GM19240 (cell line): ENCODE data around the gene OBSCN.
"Not testable (repeated sequence)": the region's sequence is repeated elsewhere in the genome, so short reads cannot be mapped to it uniquely, and the experiment has no call there.

Experiments
- DNase-seq: peaks from one replicate; pipeline ENCODE4 v3.0.0; 2011; ENCODE audit warnings: low spot score; ENCODE audit not compliant: insufficient read length

OBSCN gene

DNA sequence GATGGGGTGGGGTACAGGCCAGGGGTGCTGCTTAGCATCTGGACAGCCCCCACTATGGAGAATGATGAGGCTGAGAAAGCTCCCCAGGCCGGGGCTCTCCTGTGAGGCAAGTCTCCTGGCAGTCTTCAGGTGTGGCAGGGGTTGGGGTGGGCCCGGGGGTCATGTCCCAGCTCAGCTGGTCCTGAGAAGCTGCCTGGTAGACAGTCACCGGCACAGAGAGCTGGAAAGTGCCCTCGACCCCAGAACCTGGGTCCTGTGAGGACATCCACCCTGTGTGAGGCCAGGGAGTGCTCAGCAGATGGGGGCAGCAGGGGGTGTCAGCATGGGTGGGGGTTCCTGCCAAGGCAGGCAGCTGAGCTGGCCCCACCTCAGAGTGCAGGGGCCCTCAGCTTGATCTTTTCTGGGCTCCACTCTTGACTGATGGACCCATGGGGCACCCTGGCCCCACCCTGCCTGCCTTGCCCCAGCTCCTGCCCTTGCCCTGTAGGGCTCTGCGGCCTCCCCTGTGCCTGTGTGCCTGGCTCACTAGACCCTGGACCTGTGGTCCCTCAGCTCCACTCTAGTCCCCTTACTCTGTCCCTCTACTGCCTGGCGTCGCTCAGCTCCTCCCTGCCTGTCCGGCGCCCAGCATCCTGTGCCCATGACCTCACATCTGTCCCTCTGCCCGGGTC lies 36.5 kb upstream of the OBSCN start:
- DNase-seq: no peak

DNA sequence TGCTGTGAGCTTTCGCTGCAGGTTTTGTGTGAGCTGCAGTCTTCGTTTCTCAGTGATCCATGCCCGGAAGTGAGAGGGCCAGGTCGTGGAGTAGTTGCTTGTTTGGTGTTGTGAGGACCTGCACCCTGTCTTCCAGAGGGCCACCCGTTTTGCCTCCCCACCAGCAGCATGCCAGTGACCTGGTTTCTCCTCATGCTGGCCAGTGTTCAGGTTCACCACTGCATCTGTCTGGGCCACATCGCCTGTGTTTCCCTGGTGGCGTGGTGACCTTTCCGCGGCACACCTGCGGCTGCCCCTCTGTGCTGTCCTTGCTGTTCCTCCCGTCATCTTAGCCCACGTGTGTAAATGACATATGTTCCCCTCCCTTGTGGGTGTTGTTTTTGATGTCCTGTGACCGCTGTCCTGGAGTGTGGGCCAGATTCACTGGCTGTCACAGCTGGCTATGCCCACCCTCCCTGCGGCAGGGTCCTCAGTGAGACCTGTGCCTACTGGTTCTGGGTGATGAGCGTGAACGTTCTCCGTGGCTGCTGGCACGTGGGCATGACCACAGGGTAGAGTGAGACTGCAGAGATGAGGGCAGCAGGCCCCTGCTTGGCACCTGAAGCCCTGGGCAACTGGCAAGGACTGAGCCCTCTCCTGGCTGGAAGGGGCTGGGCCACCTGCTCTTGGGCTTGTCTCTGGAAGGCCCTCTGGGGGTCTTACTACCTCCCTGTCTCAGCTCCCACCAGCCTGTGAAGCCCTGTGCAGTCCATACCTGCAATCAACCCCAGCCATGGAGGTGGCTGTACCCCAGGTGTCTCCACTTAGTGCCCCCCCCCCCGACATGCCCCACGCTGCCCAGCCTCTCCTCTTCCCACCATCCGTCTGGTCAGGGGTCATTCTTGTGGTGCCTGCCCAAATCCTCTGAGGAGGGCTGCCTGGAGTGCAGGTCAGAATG lies 35.0 kb upstream of the OBSCN start:
- DNase-seq: no peak

DNA sequence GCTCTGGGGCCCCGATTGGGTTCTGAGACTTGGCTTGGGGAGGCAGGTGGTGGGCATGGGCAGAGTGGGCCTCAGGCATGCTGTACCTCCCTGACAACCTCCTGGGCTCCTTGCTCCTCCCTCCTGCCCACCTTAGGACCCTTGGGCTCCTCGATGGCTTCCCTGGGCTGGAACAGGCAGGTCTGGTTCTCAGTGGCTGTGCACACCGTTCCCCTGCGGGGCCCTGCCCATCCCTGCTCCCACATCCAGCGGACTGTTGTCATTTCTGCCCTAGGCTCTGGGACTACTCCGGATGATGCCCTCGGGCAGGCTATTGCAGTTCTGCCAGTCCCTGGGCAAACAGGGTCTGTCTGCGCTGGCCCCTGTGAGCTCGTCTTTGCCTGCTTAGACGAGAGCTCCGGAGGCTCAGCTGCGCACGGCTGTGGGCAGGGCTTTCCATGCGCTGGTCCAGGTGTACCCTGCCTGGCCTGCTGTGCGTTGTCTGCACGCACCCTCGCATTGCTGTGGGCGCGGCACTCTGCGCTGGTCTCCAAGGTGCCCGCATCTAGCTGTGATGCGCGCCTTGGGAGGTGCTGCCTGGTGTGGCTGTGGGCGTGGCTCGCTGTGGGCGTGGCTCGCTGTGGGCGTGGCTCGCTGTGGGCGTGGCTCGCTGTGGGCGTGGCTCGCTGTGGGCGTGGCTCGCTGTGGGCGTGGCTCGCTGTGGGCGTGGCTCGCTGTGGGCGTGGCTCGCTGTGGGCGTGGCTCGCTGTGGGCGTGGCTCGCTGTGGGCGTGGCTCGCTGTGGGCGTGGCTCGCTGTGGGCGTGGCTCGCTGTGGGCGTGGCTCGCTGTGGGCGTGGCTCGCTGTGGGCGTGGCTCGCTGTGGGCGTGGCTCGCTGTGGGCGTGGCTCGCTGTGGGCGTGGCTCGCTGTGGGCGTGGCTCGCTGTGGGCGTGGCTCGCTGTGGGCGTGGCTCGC lies 34.0 kb upstream of the OBSCN start:
- DNase-seq: not testable (repeated sequence)

DNA sequence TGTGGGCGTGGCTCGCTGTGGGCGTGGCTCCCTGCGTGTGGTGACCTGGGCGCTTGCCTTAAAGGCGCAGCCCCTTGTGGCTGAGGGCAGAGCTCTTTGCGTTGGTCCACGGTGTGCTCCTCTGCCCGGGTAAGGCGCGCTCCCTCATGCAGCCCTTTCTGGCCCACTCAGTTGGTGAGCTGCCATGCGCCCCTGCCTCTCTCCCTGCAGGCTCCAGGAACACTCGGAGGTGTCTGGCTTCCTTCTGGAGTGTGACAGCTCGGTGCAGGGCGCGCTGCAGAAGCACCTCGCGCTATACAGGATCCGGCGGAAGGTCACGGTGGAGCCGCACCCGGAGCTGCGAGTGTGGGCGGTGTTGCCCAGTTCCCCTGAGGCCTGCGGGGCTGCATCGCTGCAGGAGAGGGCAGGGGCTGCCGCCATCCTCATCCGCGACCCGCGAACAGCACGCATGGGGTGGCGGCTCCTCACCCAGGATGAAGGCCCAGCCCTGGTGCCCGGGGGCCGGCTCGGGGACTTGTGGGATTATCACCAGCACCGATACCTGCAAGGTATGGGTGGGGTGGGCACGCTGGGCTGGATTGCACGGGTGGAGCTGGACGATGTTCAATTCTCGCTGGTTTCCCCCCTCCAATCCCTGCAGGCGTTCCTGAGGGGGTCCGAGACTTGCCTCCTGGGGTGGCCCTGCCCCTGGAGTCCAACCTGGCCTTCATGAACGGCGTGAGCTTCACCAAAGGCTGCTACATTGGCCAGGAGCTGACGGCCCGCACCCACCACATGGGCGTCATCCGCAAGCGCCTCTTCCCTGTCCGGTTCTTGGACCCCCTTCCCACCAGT lies 33.1 kb upstream of the OBSCN start:
- DNase-seq: no peak

DNA sequence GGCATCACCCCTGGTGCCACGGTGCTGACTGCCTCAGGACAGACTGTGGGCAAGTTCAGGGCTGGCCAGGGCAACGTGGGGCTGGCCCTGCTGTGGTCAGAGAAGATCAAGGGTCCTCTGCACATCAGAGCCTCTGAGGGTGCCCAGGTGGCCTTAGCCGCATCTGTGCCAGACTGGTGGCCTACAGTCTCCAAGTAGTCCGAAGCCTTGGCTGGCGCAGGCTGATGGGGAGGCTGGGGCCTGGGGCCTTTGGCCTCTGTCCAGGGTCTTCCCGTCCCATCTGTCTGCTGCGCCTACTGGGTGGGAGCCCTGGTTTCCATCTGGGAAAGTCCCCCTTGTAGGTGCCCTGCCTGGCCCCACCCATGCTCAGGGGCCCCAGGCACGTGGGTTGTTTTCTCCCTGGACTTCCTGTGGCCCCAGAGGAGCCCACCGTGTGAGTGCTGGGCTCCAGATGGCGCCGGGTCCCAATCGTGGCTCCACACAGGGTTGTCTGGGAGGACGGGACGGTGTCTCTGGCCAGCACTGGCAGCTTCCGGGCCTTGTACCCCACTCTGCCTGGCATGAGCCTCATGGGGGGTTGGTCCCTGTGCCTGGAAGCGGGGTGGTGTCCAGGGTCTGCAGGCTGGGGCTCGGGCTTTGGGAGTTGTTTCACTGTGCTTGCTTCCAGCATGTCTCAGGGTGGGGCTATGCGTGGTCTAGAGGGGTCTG lies 32.4 kb upstream of the OBSCN start:
- no peak for DNase-seq

DNA sequence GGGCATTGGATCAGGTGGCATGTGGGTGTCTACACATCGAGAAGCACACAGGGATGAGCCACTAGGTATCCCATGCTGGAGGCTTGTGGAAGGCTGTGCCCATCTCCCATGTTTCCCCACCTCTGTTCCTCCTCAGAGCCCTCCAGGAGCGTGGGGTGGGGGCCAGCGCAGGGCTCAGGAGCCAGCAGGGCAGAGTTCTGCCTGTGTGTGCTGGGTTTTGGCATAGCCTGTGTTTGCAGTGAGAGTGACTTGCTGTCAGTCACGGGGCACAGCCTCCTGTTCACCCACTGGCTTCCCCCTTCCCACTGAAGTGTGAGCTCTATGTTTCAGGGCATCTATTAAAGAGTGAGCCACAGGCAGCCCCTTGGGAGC lies 31.8 kb upstream of the OBSCN start:
- no peak for DNase-seq

DNA sequence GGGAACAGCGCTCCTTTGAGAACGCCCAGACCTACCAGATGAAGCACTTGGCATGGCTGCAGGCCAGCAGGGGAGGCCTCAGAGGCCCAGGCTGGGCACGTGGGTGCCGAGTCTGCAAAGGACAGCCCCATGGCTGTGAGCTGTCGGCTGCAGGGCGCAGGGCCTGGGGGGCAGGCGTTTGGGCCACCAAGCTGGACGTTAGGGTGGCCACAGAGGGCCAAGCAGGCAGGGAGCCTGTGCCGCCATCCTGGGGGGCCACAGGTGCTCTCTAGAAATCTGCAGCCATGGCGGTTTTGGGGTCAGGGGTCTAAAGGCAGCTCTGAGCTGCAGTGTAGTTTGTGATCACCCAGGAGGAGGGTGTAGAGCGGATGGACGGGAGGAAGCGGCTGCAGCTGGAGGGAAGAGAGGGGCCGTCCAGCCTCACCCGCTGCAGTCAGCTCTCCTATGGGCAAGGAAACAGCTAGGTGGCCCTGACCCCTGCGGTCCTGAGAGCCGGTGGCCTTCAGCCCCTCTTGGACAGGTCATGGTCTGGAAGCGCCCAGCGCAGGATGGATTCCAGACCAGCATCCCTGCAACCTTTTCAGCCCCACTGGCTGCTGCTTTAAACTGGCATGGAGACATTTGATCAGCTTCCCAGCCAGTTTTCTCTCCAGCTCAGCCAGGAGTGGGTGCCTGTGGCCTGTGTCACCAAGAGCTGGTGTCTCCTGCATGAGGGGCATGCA lies 31.2 kb upstream of the OBSCN start:
- DNase-seq: no peak

DNA sequence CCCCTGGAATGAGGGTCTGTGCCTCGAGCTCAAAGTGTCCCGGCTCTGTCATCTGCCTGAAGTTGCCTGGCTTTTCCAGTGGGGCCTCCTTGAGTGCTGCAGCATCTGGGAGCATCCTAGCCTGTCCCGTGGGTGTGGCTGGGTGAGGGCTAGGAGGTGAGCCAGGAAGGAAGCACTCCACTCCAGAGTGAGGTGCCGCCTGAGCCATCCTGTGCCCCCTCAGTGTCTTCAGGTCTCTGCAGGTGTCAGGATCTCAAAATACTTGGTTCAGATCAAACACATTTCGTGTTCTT lies 30.7 kb upstream of the OBSCN start:
- no peak for DNase-seq

DNA sequence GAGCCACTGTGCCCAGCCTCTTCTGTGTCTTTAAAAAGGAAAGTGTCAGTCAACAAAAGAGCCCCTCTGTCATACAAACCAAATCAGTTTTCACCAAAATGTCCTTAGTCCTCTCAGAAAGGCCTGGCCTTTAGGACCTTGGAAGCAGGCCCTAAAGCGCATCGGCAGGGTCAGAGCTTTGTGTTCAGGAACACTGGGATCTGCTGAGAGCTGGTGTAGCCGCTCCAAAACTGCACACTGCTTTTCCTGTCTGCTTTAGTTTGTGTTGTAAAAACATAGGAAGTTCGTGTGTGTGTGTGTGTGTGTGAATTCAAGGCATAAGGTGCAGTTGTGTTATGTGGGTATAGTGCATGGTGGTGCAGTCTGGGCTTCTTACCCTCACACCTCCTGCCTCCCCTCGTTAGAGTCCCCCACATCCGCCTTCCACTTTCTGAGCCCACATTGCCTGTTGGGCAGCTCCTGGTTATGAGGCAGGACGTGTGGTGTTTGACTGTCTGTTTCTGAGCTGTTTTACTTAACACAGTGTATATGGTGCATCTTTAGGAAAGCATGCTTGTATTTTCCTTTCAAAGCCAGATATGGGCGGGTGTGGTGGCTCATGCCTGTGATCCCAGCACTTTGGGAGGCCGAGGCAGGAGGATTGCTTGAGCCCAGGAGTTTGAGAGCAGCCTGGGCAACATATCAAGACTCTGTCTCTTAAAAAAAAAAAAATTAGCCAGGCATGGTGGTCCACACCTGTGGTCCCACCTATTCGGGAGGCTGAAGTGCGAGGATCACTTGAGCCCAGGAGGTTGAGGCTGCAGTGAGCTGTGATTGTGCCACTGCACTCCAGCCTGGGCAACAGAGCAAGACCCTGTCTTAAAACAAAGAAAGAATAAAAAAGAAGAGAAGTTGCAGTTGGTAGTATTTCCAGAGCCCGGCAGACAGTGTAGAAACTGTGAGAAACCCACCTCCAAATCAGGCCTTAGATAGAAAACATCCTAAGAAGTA lies 29.8 kb upstream of the OBSCN start:
- DNase-seq: no peak

DNA sequence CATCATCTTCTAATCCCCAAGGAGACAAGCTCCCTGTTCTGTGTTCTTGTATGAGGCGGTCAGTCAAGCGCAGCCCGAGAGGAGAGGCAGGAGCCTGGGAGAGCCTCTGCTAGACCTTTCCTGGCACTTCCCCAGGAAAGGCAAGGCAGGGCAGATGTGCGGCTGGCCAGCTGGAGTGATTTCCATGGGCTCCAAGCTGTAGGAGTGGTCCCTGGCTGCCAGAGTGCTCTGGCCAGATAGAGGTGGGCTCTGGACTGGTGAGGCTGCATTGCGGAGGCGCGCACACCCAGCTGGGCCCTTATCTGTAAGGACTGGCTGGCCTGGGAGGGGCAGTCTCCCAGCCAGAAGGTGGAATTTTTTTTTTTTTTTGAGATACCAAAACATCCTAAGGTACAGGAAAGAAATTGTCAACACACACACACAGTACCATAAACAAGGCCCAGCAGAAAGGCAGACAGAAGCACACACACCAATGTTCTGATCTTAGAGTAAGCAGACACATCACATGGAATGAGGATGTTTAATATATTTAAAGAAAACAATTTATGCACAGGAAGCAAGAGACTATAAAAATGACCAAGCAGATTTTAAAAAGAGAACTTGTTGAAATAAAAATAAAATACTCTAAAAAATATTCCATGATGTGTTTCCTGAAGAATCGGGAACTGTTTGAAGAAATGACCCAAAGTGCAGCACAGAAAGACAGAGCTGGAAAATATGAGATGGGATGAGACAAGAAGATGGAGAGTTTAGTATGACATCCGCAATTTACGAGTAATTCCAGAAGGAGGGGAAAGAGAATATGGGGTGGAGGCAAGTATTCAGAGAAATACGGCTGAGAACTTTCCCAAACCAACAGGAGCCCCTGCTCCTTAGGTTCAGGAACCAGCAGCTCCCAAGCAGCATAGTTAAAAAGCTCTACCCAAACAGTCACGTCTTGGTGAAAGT lies 28.8 kb upstream of the OBSCN start:
- no peak for DNase-seq

DNA sequence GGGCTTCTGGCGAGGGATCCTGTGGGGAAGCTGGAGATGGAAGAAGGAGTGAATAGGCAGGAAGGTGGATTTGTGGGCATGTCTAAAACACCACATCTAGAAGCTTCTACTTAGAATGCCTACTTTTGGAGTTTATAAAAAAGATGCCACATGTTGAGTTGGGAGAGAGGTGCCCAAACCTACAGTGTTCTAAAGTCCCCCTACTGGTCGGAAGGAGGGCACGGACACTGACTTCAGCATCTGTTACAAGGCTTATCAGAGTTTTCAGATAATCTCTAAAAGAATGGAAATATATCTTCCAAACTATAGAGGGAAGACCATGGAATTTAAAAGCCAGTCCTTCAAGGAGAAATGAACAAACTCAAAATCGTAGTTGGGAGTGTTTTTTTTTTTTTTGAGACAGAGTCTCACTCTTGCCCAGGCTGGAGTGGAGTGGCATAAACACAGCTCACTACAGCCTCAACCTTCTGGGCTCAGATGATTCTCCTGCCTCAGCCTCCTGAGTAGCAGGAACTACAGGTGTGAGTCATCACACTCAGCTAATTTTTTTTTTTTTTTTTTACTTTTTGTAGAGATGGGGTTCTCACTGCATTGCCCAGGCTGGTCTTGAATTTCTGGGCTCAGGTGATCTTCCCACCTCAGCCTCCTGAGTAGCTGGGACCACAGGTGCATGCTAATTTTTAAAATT lies 27.4 kb upstream of the OBSCN start:
- no peak for DNase-seq

DNA sequence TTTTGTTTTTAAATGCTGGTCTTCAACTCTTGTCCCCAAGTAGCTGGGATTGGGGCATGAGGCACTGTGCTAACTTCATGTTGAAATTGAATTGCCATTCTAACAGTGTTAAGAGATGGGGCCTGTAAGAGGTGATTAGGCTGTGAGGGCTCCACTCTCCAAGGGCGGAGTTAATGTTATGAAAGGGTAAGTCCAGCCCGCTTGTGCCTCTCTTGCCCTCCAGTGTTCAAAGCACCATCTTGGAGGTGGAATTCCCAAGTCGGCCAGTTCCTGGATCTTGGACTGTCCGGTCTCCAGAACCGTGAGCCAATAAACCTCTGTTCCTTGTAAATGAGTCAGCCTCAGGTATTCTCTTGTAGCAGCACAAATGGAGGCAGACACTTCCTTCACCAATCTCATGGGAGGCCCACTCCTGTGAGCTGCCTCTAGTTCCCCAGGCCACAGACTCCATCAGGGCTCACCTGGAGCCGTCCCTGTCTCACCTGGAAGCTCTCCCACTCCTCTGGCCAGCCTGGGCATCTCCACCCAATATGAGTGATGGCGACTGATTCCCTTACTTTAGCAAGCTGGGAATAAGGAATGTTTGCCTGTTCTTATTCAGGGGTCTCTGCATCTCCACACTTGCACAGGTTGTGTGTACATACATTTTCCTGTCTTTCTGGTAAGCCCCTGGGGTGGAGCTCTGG lies 26.7 kb upstream of the OBSCN start:
- DNase-seq: no peak

DNA sequence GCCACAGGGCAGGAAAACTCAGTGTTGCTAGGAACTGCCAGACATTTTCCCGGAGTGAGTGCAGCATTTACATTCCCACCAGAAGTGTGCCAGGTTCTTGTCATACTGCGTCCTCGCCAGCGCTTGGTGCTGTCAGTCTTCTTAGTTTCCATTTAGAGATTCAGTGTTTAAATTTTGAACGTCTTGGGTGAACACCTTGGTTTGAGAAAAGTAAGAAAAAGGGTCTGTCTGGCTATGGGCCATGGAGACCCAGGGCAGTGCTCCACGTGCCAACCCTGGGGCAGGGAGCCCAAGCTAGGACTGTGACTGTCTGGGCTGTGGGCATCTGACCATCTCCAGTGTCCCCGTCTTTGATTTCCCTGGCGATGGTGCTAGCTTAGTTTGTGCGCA lies 26.2 kb upstream of the OBSCN start:
- DNase-seq: no peak

DNA sequence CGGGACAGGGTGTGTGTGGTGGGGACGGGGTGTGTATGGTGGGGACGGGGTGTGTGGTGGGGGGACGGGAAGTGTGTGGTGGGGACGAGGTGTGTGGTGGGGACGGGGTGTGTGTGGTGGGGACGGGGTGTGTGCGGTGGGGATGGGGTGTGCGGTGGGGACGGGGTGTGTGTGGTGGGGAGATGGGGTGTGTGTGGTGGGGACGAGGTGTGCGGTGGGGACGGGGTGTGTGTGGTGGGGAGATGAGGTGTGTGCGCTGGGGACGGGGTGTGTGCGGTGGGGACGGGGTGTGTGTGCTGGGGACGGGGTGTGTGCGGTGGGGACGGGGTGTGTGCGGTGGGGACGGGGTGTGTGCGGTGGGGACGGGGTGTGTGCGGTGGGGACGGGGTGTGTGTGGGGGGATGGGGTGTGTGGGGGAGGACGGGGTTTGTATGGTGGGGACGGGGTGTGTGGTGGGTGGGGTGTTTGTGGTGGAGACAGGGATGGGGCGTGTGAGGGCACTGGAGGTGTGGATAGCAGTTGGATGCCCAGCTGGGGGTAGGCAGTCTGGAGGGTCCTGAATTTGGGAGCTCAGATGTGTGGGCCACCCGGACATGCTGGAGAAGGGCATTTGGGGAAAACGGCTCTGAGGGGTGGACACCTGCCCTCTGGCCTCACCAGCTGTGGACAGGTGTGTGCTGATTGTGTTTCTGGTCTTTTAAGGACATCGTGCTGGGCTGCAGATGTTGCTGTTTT lies 25.4 kb upstream of the OBSCN start:
- DNase-seq: no peak

DNA sequence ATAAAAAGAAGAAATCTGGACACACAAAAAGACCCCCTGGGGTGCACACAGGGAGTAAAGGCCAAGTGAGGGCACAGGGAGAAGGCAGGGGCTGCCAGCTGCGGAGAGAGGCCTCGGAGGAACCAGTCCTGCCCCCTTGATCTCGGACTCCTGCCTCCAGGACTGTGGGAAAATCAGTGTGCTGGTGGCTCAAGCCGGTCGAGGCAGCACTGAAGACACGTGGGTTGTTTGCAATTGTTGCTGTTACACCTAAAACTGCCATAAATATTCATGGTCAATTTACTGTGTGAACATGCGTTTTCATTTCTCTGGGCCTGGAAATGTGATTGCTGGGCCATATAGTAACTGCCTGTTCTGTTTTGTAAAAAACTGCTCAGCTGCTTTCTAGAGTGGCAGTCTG lies 23.7 kb upstream of the OBSCN start:
- no peak for DNase-seq

DNA sequence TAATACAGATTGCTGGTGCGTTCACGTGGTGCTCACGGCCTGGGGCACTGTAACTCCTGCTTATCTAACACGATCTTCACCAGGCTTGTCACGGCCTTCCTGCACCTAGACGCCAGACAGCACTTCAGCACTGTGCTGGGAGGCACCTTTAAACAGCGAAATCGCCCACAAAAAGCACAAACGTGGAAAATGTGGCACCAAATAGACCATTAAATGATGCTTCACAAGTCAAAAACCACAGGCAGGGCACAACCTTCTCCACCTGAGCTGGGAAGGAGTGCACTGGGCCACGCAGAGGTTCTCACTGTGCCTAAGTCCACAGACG lies 22.2 kb upstream of the OBSCN start:
- DNase-seq: no peak
